HepG2 (cell line): ENCODE data around the gene EXTL1. TPM values are rescaled to one million over a fixed set of nuclear protein-coding genes. Genes with fewer than 3 reads are reported as not detected.

Experiments
- ASH2L ChIP-seq: fragments of 300-600, 200-600 bp; sonication (generic); IDR thresholded peaks from 2 replicates; pipeline ENCODE4 v1.7.0; 2017; ENCODE audit warnings: low read depth, mild to moderate bottlenecking, moderate library complexity, mixed read lengths, low read length; ENCODE audit not compliant: insufficient read length
- EP300 ChIP-seq, 3 experiments: sonication (generic) in 1 of 3; formaldehyde crosslinking in 1 of 3; IDR thresholded peaks; 2 replicates each; pipeline versions ENCODE4 v1.5.1 to v1.6.1; 2011 to 2020; ENCODE audit warnings: low read depth in 2 of 3, low read length in 2 of 3, borderline replicate concordance in 1 of 3, improper control_type of control experiment in 1 of 3, mild to moderate bottlenecking in 1 of 3, missing genetic modification reagents in 1 of 3, moderate library complexity in 1 of 3
- ETV6 ChIP-seq: sonication (generic); formaldehyde crosslinking; conservative IDR thresholded peaks from 2 replicates; pipeline ENCODE4 v1.4.0; 2020; ENCODE audit warnings: missing genetic modification reagents
- GABPB1 ChIP-seq: IDR thresholded peaks from 2 replicates; pipeline ENCODE4 v1.6.1; 2016; ENCODE audit warnings: mild to moderate bottlenecking, missing genetic modification reagents, moderate library complexity, missing compliant biosample characterization
- HOXA9 ChIP-seq: sonication (generic); formaldehyde crosslinking; IDR thresholded peaks from 2 replicates; pipeline ENCODE4 v1.8.1; 2022; ENCODE audit warnings: missing genetic modification reagents, mild to moderate bottlenecking, moderate library complexity, borderline replicate concordance
- RBAK ChIP-seq: sonication (generic); formaldehyde crosslinking; IDR thresholded peaks from 2 replicates; pipeline ENCODE4 v1.5.1; 2020; ENCODE audit warnings: mild to moderate bottlenecking, missing genetic modification reagents
- SIN3B ChIP-seq: fragments of 150-350 bp; IDR thresholded peaks from 2 replicates; pipeline ENCODE4 v1.6.1; 2014; ENCODE audit warnings: low read length
- YEATS4 ChIP-seq: sonication (generic); formaldehyde crosslinking; IDR thresholded peaks from 2 replicates; pipeline ENCODE4 v1.4.0; 2020; ENCODE audit warnings: missing genetic modification reagents, borderline replicate concordance
- ZNF333 ChIP-seq: sonication (generic); formaldehyde crosslinking; IDR thresholded peaks from 2 replicates; pipeline ENCODE4 v1.4.0; 2020; ENCODE audit warnings: mild to moderate bottlenecking, missing genetic modification reagents, borderline replicate concordance
- ZNF879 ChIP-seq: sonication (generic); formaldehyde crosslinking; IDR thresholded peaks from 2 replicates; pipeline ENCODE4 v1.8.1; 2023; ENCODE audit warnings: missing genetic modification reagents
- polyA plus RNA-seq, 8 experiments: library from polyadenylated mRNA; depleted of rRNA in 3 of 8; stranded (reverse) in 7 of 8; unstranded in 1 of 8; fragments of >200 nt; fragmentation: Illumina TruSeq in 4 of 8; extraction: Trizol in 4 of 8; gene quantifications; 2 replicates each; pipeline versions ENCODE4 v1.2.1 to v1.2.3, GENCODE V29; 2011 to 2016; ENCODE audit warnings: low read depth in 4 of 8, missing spikeins in 1 of 8, mixed read lengths in 1 of 8; ENCODE audit not compliant: insufficient read depth in 1 of 8
- total RNA-seq, 5 experiments: library from RNA; depleted of rRNA; stranded (reverse); fragments of >200 nt; fragmentation: Illumina TruSeq; extraction: Trizol; gene quantifications; 2 replicates each; pipeline ENCODE4 v1.2.3, GENCODE V29; 2016; ENCODE audit warnings: low read depth in 1 of 5
- TF ChIP-seq, protein P1 (sequence below): sonication (generic); formaldehyde crosslinking; IDR thresholded peaks from 2 replicates; pipeline ENCODE4 v1.5.1; 2020; ENCODE audit warnings: mild to moderate bottlenecking, missing genetic modification reagents, moderate library complexity
- TF ChIP-seq, protein P2 (sequence below): sonication (generic); formaldehyde crosslinking; IDR thresholded peaks from 2 replicates; pipeline ENCODE4 v1.4.0; 2020; ENCODE audit warnings: missing genetic modification reagents, low read depth, mild to moderate bottlenecking, borderline replicate concordance
- TF ChIP-seq, protein P3 (sequence below): sonication (generic); formaldehyde crosslinking; IDR thresholded peaks from 2 replicates; pipeline ENCODE4 v1.9.0; 2022; ENCODE audit warnings: low read depth, missing genetic modification reagents
- TF ChIP-seq, protein P4 (sequence below): sonication (generic); formaldehyde crosslinking; IDR thresholded peaks from 2 replicates; pipeline ENCODE4 v1.4.0; 2020; ENCODE audit warnings: missing genetic modification reagents; ENCODE audit errors: not compliant biosample characterization
- TF ChIP-seq, protein P5 (sequence below): sonication (generic); formaldehyde crosslinking; IDR thresholded peaks from 2 replicates; pipeline ENCODE4 v1.4.0; 2020; ENCODE audit warnings: mild to moderate bottlenecking, missing genetic modification reagents

Gene EXTL1
- total and polyA plus RNA-seq, 2 of the 13 experiments (the other 11 are each of a cell fraction or from before 2014, with no cell fraction given): 0.35 to 1.0 TPM

DNA sequence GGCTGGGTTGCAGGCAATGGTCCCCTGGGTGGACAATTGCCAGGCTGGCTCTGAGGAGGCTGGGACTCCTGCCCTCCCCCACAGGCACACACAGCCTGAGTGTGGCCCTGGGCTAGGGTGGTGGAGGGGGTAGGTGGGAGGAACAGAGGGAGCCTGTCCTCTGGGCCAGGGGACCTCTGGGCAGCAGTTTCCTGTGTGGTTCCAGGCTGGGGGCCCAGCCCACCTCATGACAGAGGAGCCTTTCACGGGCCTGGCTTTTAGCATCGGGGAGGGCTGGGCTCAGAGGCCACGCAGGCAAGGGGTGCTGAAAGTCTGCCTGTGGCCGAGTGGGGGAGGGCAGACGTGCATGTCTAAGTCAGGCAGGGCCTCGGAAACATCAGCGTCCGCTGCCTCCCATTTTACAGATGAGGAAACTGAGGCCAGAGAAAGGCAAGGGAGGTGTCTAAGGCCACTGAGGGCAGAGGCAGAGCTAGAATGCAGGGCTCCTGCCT, 7.0 kb downstream of the EXTL1 start (continued):
- TF ChIP-seq, protein P1, sequence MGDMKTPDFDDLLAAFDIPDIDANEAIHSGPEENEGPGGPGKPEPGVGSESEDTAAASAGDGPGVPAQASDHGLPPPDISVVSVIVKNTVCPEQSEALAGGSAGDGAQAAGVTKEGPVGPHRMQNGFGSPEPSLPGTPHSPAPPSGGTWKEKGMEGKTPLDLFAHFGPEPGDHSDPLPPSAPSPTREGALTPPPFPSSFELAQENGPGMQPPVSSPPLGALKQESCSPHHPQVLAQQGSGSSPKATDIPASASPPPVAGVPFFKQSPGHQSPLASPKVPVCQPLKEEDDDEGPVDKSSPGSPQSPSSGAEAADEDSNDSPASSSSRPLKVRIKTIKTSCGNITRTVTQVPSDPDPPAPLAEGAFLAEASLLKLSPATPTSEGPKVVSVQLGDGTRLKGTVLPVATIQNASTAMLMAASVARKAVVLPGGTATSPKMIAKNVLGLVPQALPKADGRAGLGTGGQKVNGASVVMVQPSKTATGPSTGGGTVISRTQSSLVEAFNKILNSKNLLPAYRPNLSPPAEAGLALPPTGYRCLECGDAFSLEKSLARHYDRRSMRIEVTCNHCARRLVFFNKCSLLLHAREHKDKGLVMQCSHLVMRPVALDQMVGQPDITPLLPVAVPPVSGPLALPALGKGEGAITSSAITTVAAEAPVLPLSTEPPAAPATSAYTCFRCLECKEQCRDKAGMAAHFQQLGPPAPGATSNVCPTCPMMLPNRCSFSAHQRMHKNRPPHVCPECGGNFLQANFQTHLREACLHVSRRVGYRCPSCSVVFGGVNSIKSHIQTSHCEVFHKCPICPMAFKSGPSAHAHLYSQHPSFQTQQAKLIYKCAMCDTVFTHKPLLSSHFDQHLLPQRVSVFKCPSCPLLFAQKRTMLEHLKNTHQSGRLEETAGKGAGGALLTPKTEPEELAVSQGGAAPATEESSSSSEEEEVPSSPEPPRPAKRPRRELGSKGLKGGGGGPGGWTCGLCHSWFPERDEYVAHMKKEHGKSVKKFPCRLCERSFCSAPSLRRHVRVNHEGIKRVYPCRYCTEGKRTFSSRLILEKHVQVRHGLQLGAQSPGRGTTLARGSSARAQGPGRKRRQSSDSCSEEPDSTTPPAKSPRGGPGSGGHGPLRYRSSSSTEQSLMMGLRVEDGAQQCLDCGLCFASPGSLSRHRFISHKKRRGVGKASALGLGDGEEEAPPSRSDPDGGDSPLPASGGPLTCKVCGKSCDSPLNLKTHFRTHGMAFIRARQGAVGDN (CRISPR knock-in tag): peak; percentile 61
- TF ChIP-seq RBAK (CRISPR knock-in tag): peak; percentile 89
- TF ChIP-seq, protein P2, sequence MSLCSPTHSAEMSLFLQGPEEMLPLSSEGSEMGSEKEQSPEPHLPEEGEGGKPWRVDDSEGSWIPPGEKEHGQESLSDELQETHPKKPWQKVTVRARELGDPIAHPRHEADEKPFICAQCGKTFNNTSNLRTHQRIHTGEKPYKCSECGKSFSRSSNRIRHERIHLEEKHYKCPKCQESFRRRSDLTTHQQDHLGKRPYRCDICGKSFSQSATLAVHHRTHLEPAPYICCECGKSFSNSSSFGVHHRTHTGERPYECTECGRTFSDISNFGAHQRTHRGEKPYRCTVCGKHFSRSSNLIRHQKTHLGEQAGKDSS (CRISPR knock-in tag): 0 out of 2 replicates have a peak, but pooled peaks have one; percentile 25
- TF ChIP-seq, protein P3, sequence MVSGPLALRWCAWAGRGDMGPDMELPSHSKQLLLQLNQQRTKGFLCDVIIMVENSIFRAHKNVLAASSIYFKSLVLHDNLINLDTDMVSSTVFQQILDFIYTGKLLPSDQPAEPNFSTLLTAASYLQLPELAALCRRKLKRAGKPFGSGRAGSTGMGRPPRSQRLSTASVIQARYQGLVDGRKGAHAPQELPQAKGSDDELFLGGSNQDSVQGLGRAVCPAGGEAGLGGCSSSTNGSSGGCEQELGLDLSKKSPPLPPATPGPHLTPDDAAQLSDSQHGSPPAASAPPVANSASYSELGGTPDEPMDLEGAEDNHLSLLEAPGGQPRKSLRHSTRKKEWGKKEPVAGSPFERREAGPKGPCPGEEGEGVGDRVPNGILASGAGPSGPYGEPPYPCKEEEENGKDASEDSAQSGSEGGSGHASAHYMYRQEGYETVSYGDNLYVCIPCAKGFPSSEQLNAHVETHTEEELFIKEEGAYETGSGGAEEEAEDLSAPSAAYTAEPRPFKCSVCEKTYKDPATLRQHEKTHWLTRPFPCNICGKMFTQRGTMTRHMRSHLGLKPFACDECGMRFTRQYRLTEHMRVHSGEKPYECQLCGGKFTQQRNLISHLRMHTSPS (CRISPR knock-in tag): no peak
- TF ChIP-seq, protein P4, sequence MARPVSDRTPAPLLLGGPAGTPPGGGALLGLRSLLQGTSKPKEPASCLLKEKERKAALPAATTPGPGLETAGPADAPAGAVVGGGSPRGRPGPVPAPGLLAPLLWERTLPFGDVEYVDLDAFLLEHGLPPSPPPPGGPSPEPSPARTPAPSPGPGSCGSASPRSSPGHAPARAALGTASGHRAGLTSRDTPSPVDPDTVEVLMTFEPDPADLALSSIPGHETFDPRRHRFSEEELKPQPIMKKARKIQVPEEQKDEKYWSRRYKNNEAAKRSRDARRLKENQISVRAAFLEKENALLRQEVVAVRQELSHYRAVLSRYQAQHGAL (CRISPR knock-in tag): no peak
- no peak for TF ChIP-seq YEATS4 (CRISPR knock-in tag)
- TF ChIP-seq ASH2L: no peak
- 0 out of 2 replicates have a peak, but pooled peaks have one; percentile 34 for TF ChIP-seq GABPB1 (CRISPR knock-in tag)
- no peak for TF ChIP-seq SIN3B
- TF ChIP-seq ZNF879 (CRISPR knock-in tag): no peak
- TF ChIP-seq EP300 (IDR thresholded peaks at IDR 0.05; ENCODE audit: low read depth in 2 of 2, low read length in 2 of 2): no peak
- TF ChIP-seq EP300 (CRISPR knock-in tag; IDR thresholded peaks at IDR 0.05; ENCODE audit: borderline replicate concordance): peak; percentile 55; the same call in 1 of the 2 replicates
- TF ChIP-seq, protein P5, sequence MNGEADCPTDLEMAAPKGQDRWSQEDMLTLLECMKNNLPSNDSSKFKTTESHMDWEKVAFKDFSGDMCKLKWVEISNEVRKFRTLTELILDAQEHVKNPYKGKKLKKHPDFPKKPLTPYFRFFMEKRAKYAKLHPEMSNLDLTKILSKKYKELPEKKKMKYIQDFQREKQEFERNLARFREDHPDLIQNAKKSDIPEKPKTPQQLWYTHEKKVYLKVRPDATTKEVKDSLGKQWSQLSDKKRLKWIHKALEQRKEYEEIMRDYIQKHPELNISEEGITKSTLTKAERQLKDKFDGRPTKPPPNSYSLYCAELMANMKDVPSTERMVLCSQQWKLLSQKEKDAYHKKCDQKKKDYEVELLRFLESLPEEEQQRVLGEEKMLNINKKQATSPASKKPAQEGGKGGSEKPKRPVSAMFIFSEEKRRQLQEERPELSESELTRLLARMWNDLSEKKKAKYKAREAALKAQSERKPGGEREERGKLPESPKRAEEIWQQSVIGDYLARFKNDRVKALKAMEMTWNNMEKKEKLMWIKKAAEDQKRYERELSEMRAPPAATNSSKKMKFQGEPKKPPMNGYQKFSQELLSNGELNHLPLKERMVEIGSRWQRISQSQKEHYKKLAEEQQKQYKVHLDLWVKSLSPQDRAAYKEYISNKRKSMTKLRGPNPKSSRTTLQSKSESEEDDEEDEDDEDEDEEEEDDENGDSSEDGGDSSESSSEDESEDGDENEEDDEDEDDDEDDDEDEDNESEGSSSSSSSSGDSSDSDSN (CRISPR knock-in tag): no peak
- no peak for TF ChIP-seq ZNF333
- TF ChIP-seq HOXA9 (CRISPR knock-in tag): no peak
- TF ChIP-seq ETV6 (CRISPR knock-in tag): no peak
